Renal pelvis (tissue), 4 donors: Measurements from ENCODE around the gene MMAB. TPM values are rescaled to one million over a fixed set of nuclear protein-coding genes. Genes with fewer than 3 reads are reported as not detected.

Experiments used
- DNase-seq: peaks from one replicate; pipeline ENCODE4 v3.0.0-alpha.2; 2013
- polyA plus RNA-seq, 3 donors: library from polyadenylated mRNA; unstranded; fragments of 120-200 nt; gene quantifications; one replicate each; pipeline ENCODE4 v1.2.1, GENCODE V29; 2013; ENCODE audit not compliant: insufficient read length in 3 of 3

The MMAB gene
- polyA plus RNA-seq, 3 donors, result 33.5 to 44.6 (median 39.3) TPM

- DNase-seq, result no peak
These were observed 10.4 kb downstream of the MMAB start for GRCh38 chr12:109562871-109563270.

- no peak for DNase-seq
These were observed 11.6 kb downstream of the MMAB start for GRCh38 chr12:109561711-109562030.

DNA sequence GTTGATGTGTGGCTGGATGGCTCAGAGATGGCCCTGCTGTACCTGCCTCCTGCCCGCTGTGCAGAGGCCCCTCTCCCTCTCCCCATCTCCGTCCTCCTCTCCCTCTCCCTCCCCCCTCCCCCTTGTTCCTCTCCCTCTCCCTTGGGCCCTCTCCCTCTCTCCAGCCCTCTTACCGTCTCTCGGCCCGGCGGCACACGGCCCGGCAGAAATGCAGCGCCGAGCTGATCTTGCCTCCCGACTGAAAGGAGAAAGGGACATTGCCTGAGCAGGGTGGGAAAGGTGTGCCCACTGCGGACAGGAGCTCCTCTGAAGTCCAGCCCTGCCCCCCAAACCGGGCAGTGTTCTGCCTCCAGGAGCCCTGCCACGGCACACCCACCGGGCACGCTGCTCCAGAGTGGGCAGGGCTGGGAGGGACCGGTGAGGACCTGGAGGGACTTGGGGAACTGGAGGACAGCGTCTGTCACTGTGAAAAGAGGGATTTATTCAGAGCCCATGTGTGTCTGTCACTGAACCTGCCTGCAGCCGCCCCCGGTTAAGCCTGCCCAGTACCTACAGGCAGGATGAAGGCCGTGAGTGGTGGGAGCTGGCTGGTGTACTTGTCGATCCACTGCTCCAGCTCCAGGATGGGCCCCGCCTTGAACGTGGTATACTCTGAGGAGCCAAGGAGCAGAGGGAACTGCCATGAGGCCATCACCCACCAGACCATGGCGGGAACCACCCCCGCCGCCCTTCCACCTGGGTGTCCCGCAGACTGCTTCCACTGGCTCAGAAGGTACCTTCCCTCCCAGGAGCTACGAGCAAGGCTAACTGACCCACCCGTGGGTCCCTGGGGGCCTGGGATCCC lies 12.2 kb downstream of the MMAB start:
- no peak for DNase-seq

DNA sequence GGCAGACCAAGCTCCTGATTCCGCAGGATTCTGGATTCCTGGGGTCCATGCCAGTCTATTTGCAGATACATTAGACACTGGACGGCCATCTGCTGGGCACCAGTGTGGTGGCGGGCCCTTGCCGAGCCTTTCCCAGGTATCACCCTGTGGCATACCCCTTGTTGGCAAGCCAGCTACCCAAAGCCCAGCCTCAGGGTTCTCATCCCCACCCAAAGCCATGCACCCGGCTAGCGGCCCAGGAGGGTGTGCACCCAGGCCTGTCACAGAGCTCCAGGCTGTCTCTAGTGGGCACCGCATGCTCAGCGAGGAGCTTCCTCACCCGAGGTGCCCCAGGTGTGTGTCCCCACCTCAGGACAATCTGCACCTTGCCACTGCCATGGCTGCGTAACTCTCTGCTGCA lies 13.7 kb downstream of the MMAB start:
- DNase-seq, result no peak

DNA sequence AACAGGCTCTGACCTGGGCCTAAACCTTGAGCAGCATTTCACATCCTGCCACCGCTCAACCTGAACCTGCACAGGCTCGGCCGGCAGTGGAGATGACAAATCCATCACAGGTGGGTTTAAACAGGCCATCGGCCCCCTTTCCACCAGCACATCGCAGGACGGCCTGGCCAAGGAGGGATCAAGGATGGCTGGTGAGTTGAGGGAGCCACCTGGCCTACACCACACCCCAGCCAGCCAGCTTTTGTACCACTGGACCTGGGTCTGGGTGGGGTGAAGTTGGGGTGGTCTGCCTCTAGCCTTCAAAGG lies 14.2 kb downstream of the MMAB start:
- no peak for DNase-seq

DNA sequence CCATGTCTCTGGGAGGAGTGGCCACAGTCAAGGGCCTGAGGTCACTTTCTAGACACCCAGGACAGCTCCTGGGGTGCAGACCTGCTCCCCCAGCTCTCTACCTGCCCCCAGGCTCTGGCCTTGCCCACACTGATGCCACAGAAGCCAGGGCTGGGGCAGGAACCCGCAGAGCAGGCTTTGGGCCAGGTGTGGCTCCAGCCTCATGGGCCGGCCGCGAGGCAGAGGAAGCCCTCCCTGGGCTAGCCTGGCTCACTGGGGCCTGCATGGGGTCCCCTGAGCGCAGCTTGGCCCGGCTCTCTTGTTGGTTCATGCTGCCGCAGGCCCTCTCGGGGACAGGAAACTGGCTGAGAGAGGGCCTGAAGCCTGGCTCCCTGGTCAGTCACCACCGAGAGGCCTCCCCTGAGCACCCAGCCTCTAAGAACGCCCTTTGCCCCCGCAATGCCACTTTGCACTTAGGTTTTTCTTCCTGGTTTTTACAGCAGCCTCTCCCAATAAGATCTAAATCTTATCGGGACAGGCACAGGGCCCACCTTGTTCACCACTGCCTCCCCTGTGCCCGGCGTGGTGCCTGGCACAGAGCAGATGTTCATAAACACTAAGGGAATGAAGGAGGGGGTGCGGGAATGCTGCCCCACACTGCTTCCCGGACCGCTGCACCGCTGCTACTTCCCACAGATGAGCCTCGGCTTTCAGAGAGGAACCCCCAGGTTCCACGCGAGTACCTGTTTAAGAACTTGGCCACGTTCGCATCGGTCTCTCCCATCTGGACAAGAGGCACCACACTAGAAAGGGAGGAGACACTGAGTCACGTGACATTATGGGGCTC lies 14.7 kb downstream of the MMAB start:
- no peak for DNase-seq

- no peak for DNase-seq
These were observed 15.5 kb downstream of the MMAB start for GRCh38 chr12:109557805-109558204.

DNA sequence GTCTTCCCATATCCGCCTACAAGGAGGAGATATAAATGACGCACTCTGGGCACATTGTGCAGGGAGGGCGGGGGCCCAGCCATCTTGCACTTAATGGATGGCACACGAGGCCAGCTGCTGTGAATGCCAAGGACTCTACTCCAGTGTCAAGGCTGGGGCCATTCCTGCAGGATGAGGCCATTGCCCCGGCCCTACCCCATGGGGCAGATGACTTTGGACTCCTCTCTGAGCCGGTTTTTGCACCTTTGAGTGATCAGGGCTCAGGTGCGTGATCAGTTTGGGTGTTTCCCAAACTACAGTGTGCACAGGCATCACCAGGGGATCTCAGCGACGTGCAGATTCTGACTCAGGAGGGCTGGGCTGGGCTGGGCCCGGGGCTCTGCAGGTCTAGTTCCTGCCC lies 16.1 kb downstream of the MMAB start:
- DNase-seq, result no peak

DNA sequence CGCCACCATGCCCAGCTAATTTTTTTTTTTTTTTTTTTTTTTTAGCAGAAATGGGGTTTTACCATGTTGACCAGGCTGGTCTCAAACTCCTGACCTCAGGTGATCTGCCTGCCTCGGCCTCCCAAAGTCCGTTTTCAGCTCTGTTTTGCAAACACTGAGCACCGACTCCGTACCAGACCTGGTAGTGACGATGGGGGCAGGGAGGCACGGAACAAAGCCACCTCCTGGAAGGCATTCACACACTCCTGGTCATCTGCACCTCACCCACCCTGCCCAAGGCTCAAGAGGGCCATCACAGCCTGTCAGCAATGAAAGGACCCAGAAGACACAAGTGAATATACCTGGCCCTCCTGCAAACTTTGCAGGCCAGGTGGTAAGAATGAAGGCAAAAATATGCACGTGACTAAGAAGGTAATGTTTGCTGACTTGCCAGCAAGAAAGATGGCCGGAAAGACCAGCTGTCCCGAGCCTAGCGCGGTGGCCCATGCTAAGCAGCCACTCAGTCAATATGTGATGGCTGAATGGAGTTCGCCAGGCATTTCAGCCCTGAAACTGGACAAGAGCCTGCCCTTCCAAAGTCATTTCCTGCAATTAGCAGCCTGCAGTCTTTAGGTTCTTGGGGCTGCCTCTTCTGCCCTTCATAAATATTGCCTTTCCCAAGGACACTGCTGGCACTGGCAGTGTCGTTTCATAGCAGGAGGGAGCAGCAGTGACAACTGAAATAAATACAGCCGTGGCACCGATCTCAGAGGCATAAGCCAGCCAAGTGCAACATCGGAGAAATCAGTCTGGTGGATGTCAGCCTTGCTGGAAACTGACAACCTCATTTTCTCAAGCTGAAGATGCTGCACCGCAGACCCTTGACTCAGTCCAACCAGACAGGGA lies 17.6 kb downstream of the MMAB start:
- DNase-seq, result no peak

- DNase-seq, result no peak
These were observed 18.5 kb downstream of the MMAB start for GRCh38 chr12:109554761-109555160.

DNA sequence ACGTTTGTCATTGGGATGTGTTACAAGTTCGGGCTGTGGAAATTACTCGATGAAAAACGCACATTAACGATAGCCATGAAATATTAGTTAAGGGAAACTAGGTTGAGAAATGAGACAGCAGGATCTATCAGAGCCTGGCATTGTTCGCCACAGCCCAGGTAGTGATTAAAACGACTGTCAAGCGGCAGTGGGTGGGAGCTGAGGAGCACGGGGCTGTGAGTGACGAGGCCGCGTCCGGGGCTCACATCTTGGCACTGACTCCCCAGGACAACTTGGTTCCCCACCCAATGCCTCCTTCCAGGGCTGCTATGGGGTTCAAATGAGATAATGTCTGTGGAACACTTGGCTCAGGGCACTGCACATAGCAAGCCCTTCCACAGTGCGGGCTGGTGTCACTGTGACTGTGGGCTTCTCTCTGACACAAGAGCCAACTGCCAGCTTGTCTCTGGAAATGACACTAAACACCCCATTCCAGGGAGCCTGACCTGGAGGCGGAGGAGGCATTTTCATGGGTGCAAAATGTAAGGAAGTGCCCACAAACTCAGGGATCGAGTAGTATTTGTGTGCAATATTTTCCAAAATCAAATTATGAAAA lies 19.3 kb downstream of the MMAB start:
- no peak for DNase-seq

- no peak for DNase-seq
These were observed 19.8 kb downstream of the MMAB start for GRCh38 chr12:109553483-109553882.

DNA sequence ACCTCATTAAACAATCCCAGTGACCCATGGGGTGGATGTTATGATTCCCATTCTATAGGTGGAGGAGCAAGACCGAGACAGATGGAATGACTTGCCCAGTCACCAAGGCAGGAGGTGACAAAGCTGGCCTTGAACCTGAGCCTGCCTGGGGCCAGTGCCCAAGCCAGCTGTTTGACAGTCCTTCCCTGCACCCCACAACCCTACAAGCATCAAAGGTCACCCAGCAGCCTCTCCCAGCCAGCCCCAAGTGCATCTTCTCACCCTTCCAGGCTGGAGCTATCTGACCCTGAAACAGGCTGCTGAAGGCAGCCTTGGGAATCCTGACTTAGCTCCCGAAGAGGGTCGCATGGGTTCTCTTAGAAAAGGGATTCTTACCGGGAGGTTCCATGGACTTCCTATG lies 20.3 kb downstream of the MMAB start:
- DNase-seq, result no peak

GRCh38 chr12:109551108-109551507 lies 22.2 kb downstream of the MMAB start:
- no peak for DNase-seq

- DNase-seq, result no peak
These were observed 23.0 kb downstream of the MMAB start for GRCh38 chr12:109550281-109550680.

- DNase-seq, result peak; percentile 50
These were observed 23.6 kb downstream of the MMAB start for GRCh38 chr12:109549613-109550270.

DNA sequence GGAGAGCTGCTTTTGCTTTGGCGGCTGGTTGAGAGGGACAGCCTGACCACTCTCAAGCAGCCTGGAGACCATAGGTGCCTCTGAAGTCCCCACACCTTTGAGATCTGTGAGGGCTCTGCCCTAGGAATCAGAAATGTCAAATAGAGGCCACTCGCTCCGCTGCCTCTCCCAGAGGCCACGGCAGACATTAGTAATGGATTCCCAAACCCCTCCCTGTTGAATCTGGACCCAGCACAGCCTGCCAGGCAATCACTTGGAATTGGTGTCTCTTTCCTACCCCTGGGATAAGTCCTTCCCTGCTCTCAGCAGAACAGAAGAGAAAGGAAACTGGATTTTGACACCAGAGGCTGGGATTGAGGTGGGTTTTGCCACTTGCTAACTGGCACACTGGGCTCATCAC lies 25.0 kb downstream of the MMAB start:
- no peak for DNase-seq

DNA sequence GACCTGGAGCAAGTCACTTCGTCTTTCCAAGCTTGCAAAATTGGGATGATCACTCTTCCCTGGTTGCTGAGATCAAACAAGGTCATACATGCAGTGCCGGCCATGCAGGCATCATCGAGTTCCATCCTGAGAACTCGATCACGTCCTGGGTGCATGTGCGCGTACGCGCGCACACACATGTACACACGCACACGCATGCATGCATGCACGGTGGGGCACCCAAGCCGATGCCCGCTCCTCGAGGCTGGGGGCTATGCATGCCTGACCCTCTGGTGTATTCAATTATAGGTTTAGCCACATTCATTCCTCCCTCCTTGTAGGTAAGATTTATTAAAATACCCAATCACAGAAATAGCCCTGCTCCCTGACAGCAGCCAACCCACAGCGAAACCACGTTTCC lies 26.0 kb downstream of the MMAB start:
- no peak for DNase-seq

DNA sequence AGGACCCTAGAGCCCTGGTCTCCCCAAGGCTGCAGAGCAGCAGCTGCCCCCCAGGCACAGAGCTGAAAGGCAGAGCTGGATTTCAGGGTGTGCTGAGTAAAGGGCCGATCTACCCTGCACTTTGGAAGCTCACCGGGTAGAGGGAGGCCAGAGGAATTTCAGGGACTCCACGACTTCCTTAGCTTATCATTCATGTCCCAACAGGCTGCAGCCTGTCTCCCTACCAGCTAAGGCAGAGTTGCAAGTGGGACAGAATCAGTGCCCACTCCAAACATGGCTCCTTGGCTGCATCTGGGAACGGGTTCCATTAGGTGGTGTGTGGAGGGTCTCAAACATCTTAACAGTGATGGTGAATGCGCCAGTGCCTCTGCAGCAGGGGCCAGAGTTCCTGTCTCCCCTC lies 27.5 kb downstream of the MMAB start:
- DNase-seq, result no peak

- no peak for DNase-seq
These were observed 28.3 kb downstream of the MMAB start for GRCh38 chr12:109544955-109545531.

- DNase-seq, result no peak
These were observed 30.4 kb downstream of the MMAB start for GRCh38 chr12:109542876-109543275.
